Loucy (cell line): Measurements from ENCODE around the gene LY6G5B.

Experiments used
- H2AFZ ChIP-seq: fragments of 200-600 bp; sonication (generic); 2 replicates; pipeline ENCODE4 v1.6.0; 2016; ENCODE audit warnings: antibody characterized with exemption, mild to moderate bottlenecking, low read length, moderate library complexity
- H3F3A ChIP-seq: fragments of 200-600 bp; 2 replicates; pipeline ENCODE4 v1.6.0; 2016; ENCODE audit warnings: antibody characterized with exemption, low read depth, mild to moderate bottlenecking
- H3K27me3 ChIP-seq: fragments of 200-600 bp; sonication (generic); 2 replicates; pipeline ENCODE4 v1.6.1; 2014; ENCODE audit warnings: low read length, mild to moderate bottlenecking; ENCODE audit not compliant: insufficient read depth, poor library complexity, severe bottlenecking
- H3K36me3 ChIP-seq: fragments of 200-600 bp; sonication (generic); 2 replicates; pipeline ENCODE4 v1.6.1; 2016; ENCODE audit warnings: low read length; ENCODE audit not compliant: insufficient read depth
- H3K4me1 ChIP-seq: fragments of 200-600 bp; sonication (generic); 2 replicates; pipeline ENCODE4 v1.5.1; 2014; ENCODE audit warnings: low read length, mild to moderate bottlenecking; ENCODE audit not compliant: insufficient read depth, poor library complexity, severe bottlenecking
- H3K4me2 ChIP-seq: fragments of 200-600 bp; sonication (generic); 2 replicates; pipeline ENCODE4 v1.6.0; 2014; ENCODE audit warnings: antibody characterized with exemption, low read length, low read depth, mild to moderate bottlenecking; ENCODE audit not compliant: poor library complexity, severe bottlenecking
- H3K4me3 ChIP-seq: fragments of 200-600 bp; sonication (generic); 2 replicates; pipeline ENCODE4 v1.5.1; 2014; ENCODE audit warnings: low read length, mild to moderate bottlenecking, mixed read lengths; ENCODE audit not compliant: poor library complexity, severe bottlenecking
- H3K79me2 ChIP-seq: fragments of 200-600 bp; sonication (generic); 2 replicates; pipeline ENCODE4 v1.6.1; 2014; ENCODE audit warnings: low read length; ENCODE audit not compliant: insufficient read depth
- H3K9ac ChIP-seq: fragments of 200-600 bp; sonication (generic); 2 replicates; pipeline ENCODE4 v1.6.0; 2014; ENCODE audit warnings: mild to moderate bottlenecking, low read depth, low read length, moderate library complexity; ENCODE audit not compliant: poor library complexity, severe bottlenecking
- H3K9me2 ChIP-seq: fragments of 200-600 bp; sonication (generic); replicated peaks from 2 replicates; pipeline ENCODE4 v1.6.1; 2016; ENCODE audit warnings: low read depth, low read length, mixed read lengths
- H3K9me3 ChIP-seq: fragments of 200-600 bp; sonication (generic); 2 replicates; pipeline ENCODE4 v1.6.1; 2014; ENCODE audit warnings: mild to moderate bottlenecking, antibody characterized with exemption, low read length, low read depth; ENCODE audit not compliant: insufficient read depth
- H4K20me1 ChIP-seq: fragments of 200-600 bp; sonication (generic); 2 replicates; pipeline ENCODE4 v1.6.0; 2014; ENCODE audit warnings: antibody characterized with exemption, low read length, mild to moderate bottlenecking; ENCODE audit not compliant: insufficient read depth, poor library complexity, severe bottlenecking
- CTCF ChIP-seq: fragments of 200-600 bp; sonication (generic); conservative IDR thresholded peaks from 2 replicates; pipeline ENCODE4 v1.5.1; 2014; ENCODE audit warnings: mild to moderate bottlenecking, antibody characterized with exemption, low read length
- EZH2phosphoT487 ChIP-seq: fragments of 200-600 bp; IDR thresholded peaks from 2 replicates; pipeline ENCODE4 v1.6.1; 2018; ENCODE audit warnings: antibody characterized with exemption, mild to moderate bottlenecking, moderate library complexity, borderline replicate concordance

Gene LY6G5B

GRCh38 chr6:31655349-31656237 lies 14.2 kb upstream of the LY6G5B start, which contains the start of gene APOM:
TSS of gene APOM (plus strand) at chr6:31655894. CDS start at chr6:31655967, 73 bp downstream.
- H3K4me2 ChIP-seq = no peak within 1 kb of the TSS
- H4K20me1 ChIP-seq = peaks cover 23% of the 10 kb centered on the region
- no peak within 1 kb of the TSS for H2AFZ ChIP-seq
- no peak within 1 kb of the TSS for H3K9ac ChIP-seq
- no peaks in the 10 kb centered on the region for H3K9me3 ChIP-seq
- H3K4me1 ChIP-seq = peaks cover 48% of the 10 kb centered on the region
- H3K79me2 ChIP-seq = peaks cover 50% of the 10 kb centered on the region
- no peaks in the 10 kb centered on the region for H3K27me3 ChIP-seq
- H3K4me3 ChIP-seq = no peak within 1 kb of the TSS
- H3K9me2 ChIP-seq = no peaks in the 10 kb centered on the region
- H3F3A ChIP-seq = 0 out of 2 replicates have a peak, but pooled peaks cover 7% of the 10 kb centered on the region
- H3K36me3 ChIP-seq = no peaks in the 10 kb centered on the region
- TF ChIP-seq CTCF (no peak), EZH2phosphoT487 (no peak)

DNA sequence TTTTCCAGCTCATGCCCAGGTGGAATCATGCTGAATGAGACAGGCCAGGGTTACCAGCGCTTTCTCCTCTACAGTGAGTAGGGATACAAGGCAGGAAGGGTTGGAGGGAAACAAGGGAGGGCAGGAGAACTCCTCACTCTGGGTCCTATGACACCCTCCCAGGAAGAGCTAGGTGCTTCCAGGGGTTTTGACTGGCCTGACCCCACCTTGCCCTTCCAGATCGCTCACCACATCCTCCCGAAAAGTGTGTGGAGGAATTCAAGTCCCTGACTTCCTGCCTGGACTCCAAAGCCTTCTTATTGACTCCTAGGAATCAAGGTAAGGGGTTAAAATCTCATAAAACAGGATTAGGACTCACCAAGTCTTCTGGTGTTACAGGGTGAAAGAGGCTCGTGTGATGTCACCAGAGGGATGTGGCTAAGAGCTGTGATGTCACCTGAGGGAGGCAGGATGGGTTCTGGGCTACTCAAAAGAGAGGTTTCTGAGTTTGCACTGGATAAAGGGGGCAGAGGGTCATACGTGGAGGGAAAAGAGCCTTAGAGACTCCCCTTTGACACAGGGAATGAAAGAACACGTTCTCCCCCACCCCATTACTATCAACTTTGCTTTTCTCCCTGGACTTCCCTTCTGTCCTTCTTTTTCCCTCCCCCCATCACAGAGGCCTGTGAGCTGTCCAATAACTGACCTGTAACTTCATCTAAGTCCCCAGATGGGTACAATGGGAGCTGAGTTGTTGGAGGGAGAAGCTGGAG lies 12.2 kb upstream of the LY6G5B start:
- 0 out of 2 replicates have a peak, but pooled peaks cover 7% of the 10 kb centered on the region for H3F3A ChIP-seq
- no peaks in the 10 kb centered on the region for H3K27me3 ChIP-seq
- H3K4me2 ChIP-seq = peak overlapping the region; percentile 93
- peaks cover 41% of the 10 kb centered on the region for H3K4me1 ChIP-seq
- no peak overlapping the region for H2AFZ ChIP-seq
- H3K9me2 ChIP-seq = no peaks in the 10 kb centered on the region
- H3K36me3 ChIP-seq = no peaks in the 10 kb centered on the region
- peaks cover 40% of the 10 kb centered on the region for H3K79me2 ChIP-seq
- peaks cover 10% of the 10 kb centered on the region for H4K20me1 ChIP-seq
- no peaks in the 10 kb centered on the region for H3K9me3 ChIP-seq
- H3K4me3 ChIP-seq = peak overlapping the region; percentile 92
- H3K9ac ChIP-seq = peak overlapping the region; percentile 88
- TF ChIP-seq EZH2phosphoT487 (no peak), CTCF (no peak)

DNA sequence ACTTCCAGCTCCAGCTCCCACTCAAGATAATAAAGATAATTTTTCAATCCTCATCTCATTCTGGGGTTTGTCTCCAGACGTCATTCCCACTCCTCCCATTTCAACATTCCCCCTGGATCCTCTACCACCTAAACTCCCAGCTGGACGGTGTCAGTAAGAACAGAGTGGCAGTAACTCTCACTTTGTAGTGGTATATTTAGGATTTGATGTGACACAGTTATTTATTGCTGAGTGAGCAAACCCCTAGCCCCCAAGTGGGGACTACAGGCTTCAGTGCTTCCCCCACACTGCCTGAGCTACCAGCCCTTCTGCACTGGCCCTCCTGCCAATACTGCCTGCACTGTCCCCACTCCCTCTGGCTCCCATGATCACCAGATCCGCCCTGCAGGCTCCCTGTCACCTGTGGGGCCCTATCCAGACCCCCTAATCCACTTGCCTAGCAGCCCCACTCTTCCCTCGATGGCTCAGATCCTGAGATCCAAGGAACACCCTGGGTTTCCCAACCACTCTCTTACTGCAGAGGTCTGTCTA lies 11.6 kb upstream of the LY6G5B start:
- no peak overlapping the region for H2AFZ ChIP-seq
- H3K27me3 ChIP-seq = no peaks in the 10 kb centered on the region
- H3K4me1 ChIP-seq = peaks cover 44% of the 10 kb centered on the region
- H3K79me2 ChIP-seq = peaks cover 45% of the 10 kb centered on the region
- H3K9me3 ChIP-seq = no peaks in the 10 kb centered on the region
- TF ChIP-seq CTCF = no peak
- TF ChIP-seq EZH2phosphoT487 = no peak
- H3K36me3 ChIP-seq = no peaks in the 10 kb centered on the region
- peak overlapping the region; percentile 93 for H3K4me2 ChIP-seq
- no peaks in the 10 kb centered on the region for H3K9me2 ChIP-seq
- H3K9ac ChIP-seq = peak overlapping the region; percentile 88
- H3K4me3 ChIP-seq = peak overlapping the region; percentile 92
- 0 out of 2 replicates have a peak, but pooled peaks cover 4% of the 10 kb centered on the region for H3F3A ChIP-seq
- peaks cover 10% of the 10 kb centered on the region for H4K20me1 ChIP-seq
